Osteoblast (primary cell): ENCODE results near the gene ESD. TPM values are rescaled to one million over a fixed set of nuclear protein-coding genes. Genes with fewer than 3 reads are reported as not detected.
A peak's percentile ranks its signal among the peaks of the same experiment; 100 is the strongest.

ENCODE experiments used
- DNase-seq: peaks from one replicate; pipeline ENCODE4 v3.0.0; 2011; ENCODE audit warnings: low spot score, mixed read lengths; ENCODE audit not compliant: insufficient read length; ENCODE audit errors: missing footprints
- H2AFZ ChIP-seq: 2 replicates; pipeline ENCODE4 v1.6.0; 2011; ENCODE audit warnings: mild to moderate bottlenecking, low read length
- H3K27ac ChIP-seq: 2 replicates; pipeline ENCODE4 v1.5.1; 2011; ENCODE audit warnings: mild to moderate bottlenecking, low read depth, low read length, moderate library complexity
- H3K27me3 ChIP-seq: 2 replicates; pipeline ENCODE4 v1.6.0; 2012; ENCODE audit warnings: mild to moderate bottlenecking, control low read depth, inconsistent platforms, low read length, moderate library complexity; ENCODE audit not compliant: insufficient read depth
- H3K36me3 ChIP-seq: 2 replicates; pipeline ENCODE4 v1.5.1; 2011; ENCODE audit warnings: mild to moderate bottlenecking, low read length, control low read depth, moderate library complexity; ENCODE audit not compliant: insufficient read depth
- H3K4me1 ChIP-seq: 2 replicates; pipeline ENCODE4 v1.5.1; 2011; ENCODE audit warnings: mild to moderate bottlenecking, low read length, control low read depth, moderate library complexity; ENCODE audit not compliant: insufficient read depth
- H3K4me2 ChIP-seq: 2 replicates; pipeline ENCODE4 v1.6.0; 2011; ENCODE audit warnings: mild to moderate bottlenecking, low read length; ENCODE audit not compliant: insufficient read depth
- H3K4me3 ChIP-seq: fragments of 200-600 bp; sonication (generic); 3 replicates; pipeline ENCODE4 v1.5.1; 2012; ENCODE audit warnings: mild to moderate bottlenecking, low read length, inconsistent platforms; ENCODE audit not compliant: insufficient read depth
- H3K79me2 ChIP-seq: 2 replicates; pipeline ENCODE4 v1.6.0; 2012; ENCODE audit warnings: mild to moderate bottlenecking, low read length, control low read depth, inconsistent platforms; ENCODE audit not compliant: insufficient read depth
- H3K9me3 ChIP-seq: 2 replicates; pipeline ENCODE4 v1.5.1; 2011; ENCODE audit warnings: low read depth, low read length, control low read depth
- H4K20me1 ChIP-seq: 2 replicates; pipeline ENCODE4 v1.6.0; 2012; ENCODE audit warnings: mild to moderate bottlenecking, low read length, control low read depth; ENCODE audit not compliant: insufficient read depth
- CTCF ChIP-seq: IDR thresholded peaks from 2 replicates; pipeline ENCODE4 v1.5.1; 2011; ENCODE audit warnings: mild to moderate bottlenecking, low read depth, low read length, moderate library complexity; ENCODE audit errors: extremely low read depth
- total RNA-seq: library from RNA; depleted of rRNA; stranded (reverse); fragments of >200 nt; gene quantifications from 2 replicates; pipeline ENCODE4 v1.2.3, GENCODE V29; 2012

Gene ESD
- total RNA-seq, 1 donor: 130 TPM

- no peaks in the 10 kb centered on the region for H3K9me3 ChIP-seq
- H3K4me3 ChIP-seq: no peak overlapping the region
- H2AFZ ChIP-seq: no peak overlapping the region
- no peaks in the 10 kb centered on the region for H3K27me3 ChIP-seq
- no peak for TF ChIP-seq CTCF
- H3K36me3 ChIP-seq: peaks cover 6% of the 10 kb centered on the region
- no peaks in the 10 kb centered on the region for H4K20me1 ChIP-seq
- H3K4me2 ChIP-seq: no peak overlapping the region
- H3K27ac ChIP-seq: no peak overlapping the region
- H3K4me1 ChIP-seq: peaks cover 6% of the 10 kb centered on the region
- DNase-seq: peak; percentile 41
- H3K79me2 ChIP-seq: no peaks in the 10 kb centered on the region
Measured at GRCh38 chr13:46738055-46738454, 58.9 kb downstream of the ESD start.

DNA sequence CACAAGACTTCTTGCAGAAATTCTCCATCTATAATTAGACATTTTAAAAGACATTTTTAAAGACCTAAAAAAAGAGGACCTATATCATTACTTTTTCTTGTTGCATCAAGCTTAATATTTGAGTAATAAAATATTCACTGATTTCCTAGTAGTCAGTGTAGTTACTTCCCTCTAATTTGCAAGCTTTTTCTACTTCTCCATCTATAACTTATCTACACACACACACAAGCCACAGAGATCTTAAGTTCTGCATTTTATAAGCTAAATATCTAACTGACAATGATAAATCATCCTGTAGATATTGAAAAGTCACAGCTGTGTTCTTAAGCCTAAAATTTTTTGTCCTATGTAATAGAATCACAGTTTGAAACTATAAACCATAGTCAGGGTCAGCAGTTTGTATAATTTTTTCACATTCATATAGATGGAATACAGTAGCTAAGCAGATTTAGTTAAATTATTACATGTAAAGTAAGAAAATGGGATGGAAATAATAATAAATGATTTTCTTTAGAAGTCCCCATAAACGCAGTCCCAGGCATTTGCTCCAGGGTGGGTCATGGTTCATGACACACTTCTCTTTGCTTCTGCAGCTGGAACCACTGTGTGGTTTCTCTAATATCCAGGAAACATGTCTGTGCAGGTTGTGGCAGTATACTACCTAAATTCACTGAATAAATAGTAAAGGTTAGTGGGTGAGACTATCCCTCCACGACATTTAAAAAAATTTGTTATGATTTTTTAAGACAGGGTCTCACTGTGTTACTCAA is 60.2 kb downstream of the ESD start:
- H3K27me3 ChIP-seq: no peaks in the 10 kb centered on the region
- no peaks in the 10 kb centered on the region for H4K20me1 ChIP-seq
- TF ChIP-seq CTCF: no peak
- no peak overlapping the region for H3K27ac ChIP-seq
- H3K4me1 ChIP-seq: no peaks in the 10 kb centered on the region
- H3K36me3 ChIP-seq: peaks cover 9% of the 10 kb centered on the region
- DNase-seq: peak; percentile 21
- H3K4me2 ChIP-seq: no peak overlapping the region
- no peaks in the 10 kb centered on the region for H3K9me3 ChIP-seq
- H3K4me3 ChIP-seq: no peak overlapping the region
- H3K79me2 ChIP-seq: no peaks in the 10 kb centered on the region
- no peak overlapping the region for H2AFZ ChIP-seq

GRCh38 chr13:46735425-46735824 is 61.5 kb downstream of the ESD start:
- Histone ChIP-seq H3K27ac (no peak overlapping the region), H2AFZ (no peak overlapping the region), H4K20me1 (no peaks in the 10 kb centered on the region), H3K36me3 (peaks cover 9% of the 10 kb centered on the region), H3K27me3 (no peaks in the 10 kb centered on the region), H3K4me2 (no peak overlapping the region), H3K79me2 (no peaks in the 10 kb centered on the region), H3K4me3 (no peak overlapping the region), H3K4me1 (no peaks in the 10 kb centered on the region), H3K9me3 (no peaks in the 10 kb centered on the region)
- no peak for TF ChIP-seq CTCF
- no peak for DNase-seq

GRCh38 chr13:46731535-46731934 is 65.4 kb downstream of the ESD start:
- no peaks in the 10 kb centered on the region for H4K20me1 ChIP-seq
- no peak overlapping the region for H3K4me3 ChIP-seq
- H3K36me3 ChIP-seq: peaks cover 12% of the 10 kb centered on the region
- H2AFZ ChIP-seq: no peak overlapping the region
- DNase-seq: no peak
- H3K79me2 ChIP-seq: no peaks in the 10 kb centered on the region
- no peaks in the 10 kb centered on the region for H3K9me3 ChIP-seq
- no peaks in the 10 kb centered on the region for H3K27me3 ChIP-seq
- H3K4me2 ChIP-seq: no peak overlapping the region
- H3K4me1 ChIP-seq: no peaks in the 10 kb centered on the region
- no peak overlapping the region for H3K27ac ChIP-seq
- TF ChIP-seq CTCF: no peak
